ENCODE data around the gene UVRAG.
"Not testable (repeated sequence)": the region's sequence is repeated elsewhere in the genome, so short reads cannot be mapped to it uniquely, and the experiment has no call there.

Gene UVRAG

DNA sequence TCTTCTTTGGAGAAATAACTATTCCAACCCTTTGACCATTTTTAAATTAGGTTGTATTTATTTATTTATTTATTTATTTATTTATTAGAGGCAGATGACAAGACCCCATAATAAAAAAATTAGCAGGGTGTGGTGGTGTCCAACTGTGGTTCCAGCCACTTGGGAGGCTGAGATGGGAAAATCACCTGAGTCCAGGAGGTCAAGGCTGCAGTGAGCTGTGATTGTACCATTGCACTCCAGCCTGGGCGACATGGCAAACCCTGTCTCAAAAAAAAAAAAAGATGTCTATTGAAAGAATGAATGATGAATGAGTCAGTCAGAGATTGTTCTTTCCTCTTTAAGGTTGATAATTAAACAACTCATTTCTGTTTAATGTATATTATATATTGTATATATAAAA lies 261.7 kb downstream of the UVRAG start:
- no peaks in the 10 kb centered on the region for H3K27me3 ChIP-seq (ENCODE audit: control insufficient read depth in 3 of 3, insufficient read depth in 3 of 3, low read depth in 1 of 3, low read length in 3 of 3)

DNA sequence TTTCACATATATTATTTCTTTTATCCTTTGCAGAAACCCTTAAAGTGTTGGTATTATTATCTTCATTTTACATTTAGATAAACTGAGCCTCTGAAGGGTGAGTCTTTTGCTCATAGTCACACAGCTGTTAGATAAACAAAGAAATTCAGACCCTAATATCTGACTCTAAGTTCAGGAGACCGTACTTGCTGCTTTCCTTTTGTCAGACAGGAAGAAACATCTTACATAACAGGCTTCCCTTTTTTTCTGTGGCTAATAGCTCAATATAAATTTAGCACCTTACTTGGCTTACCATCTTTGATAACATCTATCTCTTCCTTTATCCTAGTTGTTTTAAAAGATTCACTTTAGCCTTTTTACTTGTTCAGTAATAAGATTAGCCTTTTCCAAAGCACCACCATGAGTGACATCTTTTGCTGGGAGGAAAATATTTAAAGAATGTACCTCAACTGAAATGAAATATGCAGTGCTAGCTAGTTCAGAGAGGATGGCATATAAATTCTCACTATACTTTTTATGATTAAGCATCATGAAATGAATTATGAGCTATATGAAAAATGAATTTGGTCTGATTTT lies 262.7 kb downstream of the UVRAG start:
- Histone ChIP-seq H2BK15ac (ENCODE audit: low read length) (no peak overlapping the region), H3K4me2 (ENCODE audit: insufficient read depth, low read length, poor library complexity, severe bottlenecking) (no peak overlapping the region), H3K18ac (ENCODE audit: low read length) (no peak overlapping the region), H2BK12ac (ENCODE audit: low read length) (no peak overlapping the region), H3K9me3 (replicated peaks in 1 of 2; ENCODE audit: control insufficient read depth in 2 of 2, insufficient read depth in 1 of 2, low read depth in 1 of 2, low read length in 2 of 2) (no peaks in the 10 kb centered on the region), H4K8ac (ENCODE audit: low read depth, low read length) (no peak overlapping the region), H3K36me3 (replicated peaks in 1 of 2; ENCODE audit: control insufficient read depth in 2 of 2, insufficient read depth in 2 of 2, low read length in 2 of 2) (no peaks in the 10 kb centered on the region), H3K27me3 (ENCODE audit: control insufficient read depth in 3 of 3, insufficient read depth in 3 of 3, low read depth in 1 of 3, low read length in 3 of 3) (no peaks in the 10 kb centered on the region), H3K79me1 (ENCODE audit: low read depth, low read length) (no peaks in the 10 kb centered on the region), H2AK5ac (ENCODE audit: low read depth, low read length) (no peak overlapping the region), H3K27ac (replicated peaks; ENCODE audit: low read length) (no peak overlapping the region), H3K4me1 (ENCODE audit: control insufficient read depth in 2 of 2, insufficient read depth in 1 of 2, low read depth in 1 of 2, low read length in 2 of 2) (no peaks in the 10 kb centered on the region), H4K91ac (ENCODE audit: low read depth, low read length, poor library complexity) (no peak overlapping the region), H3K4me3 (ENCODE audit: low read length in 2 of 2) (no peak overlapping the region), H3K9ac (ENCODE audit: low read depth, low read length, poor library complexity) (no peak overlapping the region), H2AFZ (ENCODE audit: low read length) (no peak overlapping the region), H3K4ac (ENCODE audit: low read length) (no peak overlapping the region), H3K23ac (ENCODE audit: low read depth, low read length, poor library complexity) (no peak overlapping the region), H2BK5ac (ENCODE audit: low read length) (no peak overlapping the region), H3K14ac (ENCODE audit: low read length) (no peak overlapping the region), H2BK120ac (ENCODE audit: low read depth, low read length) (no peak overlapping the region)
- DNase-seq (ENCODE audit: low spot score): no peak
- no CpG with 5 or more reads among the region's 1 CpG for WGBS, 2 donors (ENCODE audit: extremely low coverage in 2 of 2, insufficient read length in 2 of 2, insufficient replicate concordance in 1 of 2)

More for the DNA sequence above, 261.7 kb downstream of the UVRAG start:
- H3K4me1 ChIP-seq (ENCODE audit: control insufficient read depth in 2 of 2, insufficient read depth in 1 of 2, low read depth in 1 of 2, low read length in 2 of 2): no peaks in the 10 kb centered on the region
- no peak overlapping the region for H2BK12ac ChIP-seq (ENCODE audit: low read length)
- H3K79me1 ChIP-seq (ENCODE audit: low read depth, low read length): no peaks in the 10 kb centered on the region
- no peak overlapping the region for H2AFZ ChIP-seq (ENCODE audit: low read length)
- no peak for DNase-seq (ENCODE audit: low spot score)
- no peak overlapping the region for H3K14ac ChIP-seq (ENCODE audit: low read length)
- no peak overlapping the region for H3K18ac ChIP-seq (ENCODE audit: low read length)
- H2BK120ac ChIP-seq (ENCODE audit: low read depth, low read length): no peak overlapping the region
- H2BK5ac ChIP-seq (ENCODE audit: low read length): no peak overlapping the region
- H3K4me2 ChIP-seq (ENCODE audit: insufficient read depth, low read length, poor library complexity, severe bottlenecking): no peak overlapping the region
- no peak overlapping the region for H2BK15ac ChIP-seq (ENCODE audit: low read length)
- no CpG with 5 or more reads among the region's 1 CpG for WGBS, 2 donors (ENCODE audit: extremely low coverage in 2 of 2, insufficient read length in 2 of 2, insufficient replicate concordance in 1 of 2)
- no peak overlapping the region for H3K9ac ChIP-seq (ENCODE audit: low read depth, low read length, poor library complexity)
- H3K4ac ChIP-seq (ENCODE audit: low read length): no peak overlapping the region
- no peak overlapping the region for H3K23ac ChIP-seq (ENCODE audit: low read depth, low read length, poor library complexity)
- H3K27ac ChIP-seq (replicated peaks; ENCODE audit: low read length): no peak overlapping the region
- H4K8ac ChIP-seq (ENCODE audit: low read depth, low read length): no peak overlapping the region
- H3K36me3 ChIP-seq (replicated peaks in 1 of 2; ENCODE audit: control insufficient read depth in 2 of 2, insufficient read depth in 2 of 2, low read length in 2 of 2): no peaks in the 10 kb centered on the region
- no peak overlapping the region for H4K91ac ChIP-seq (ENCODE audit: low read depth, low read length, poor library complexity)
- H3K9me3 ChIP-seq (replicated peaks in 1 of 2; ENCODE audit: control insufficient read depth in 2 of 2, insufficient read depth in 1 of 2, low read depth in 1 of 2, low read length in 2 of 2): no peaks in the 10 kb centered on the region
- H3K4me3 ChIP-seq (ENCODE audit: low read length in 2 of 2): no peak overlapping the region
- no peak overlapping the region for H2AK5ac ChIP-seq (ENCODE audit: low read depth, low read length)

DNA sequence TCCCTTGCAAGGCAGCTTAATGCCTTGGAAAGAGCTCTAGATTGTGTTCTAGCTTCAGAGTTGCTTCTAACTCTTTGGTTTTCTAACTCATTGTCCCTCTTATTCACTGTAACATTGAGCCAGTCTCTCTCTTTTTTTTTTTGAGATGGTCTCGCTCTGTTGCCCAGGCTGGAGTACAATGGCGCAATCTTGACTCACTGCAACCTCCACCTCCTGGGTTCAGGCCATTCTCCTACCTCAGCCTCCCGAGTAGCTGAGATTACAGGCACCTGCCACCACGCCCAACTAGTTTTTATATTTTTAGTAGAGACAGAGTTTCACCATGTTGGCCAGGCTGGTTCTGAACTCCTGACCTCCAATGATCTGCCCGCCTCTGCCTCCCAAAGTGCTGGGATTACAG lies 266.1 kb downstream of the UVRAG start:
- H2BK15ac ChIP-seq (ENCODE audit: low read length); H3K27me3 ChIP-seq (ENCODE audit: control insufficient read depth in 3 of 3, insufficient read depth in 3 of 3, low read depth in 1 of 3, low read length in 3 of 3); H3K18ac ChIP-seq (ENCODE audit: low read length); H3K4ac ChIP-seq (ENCODE audit: low read length); H2AK5ac ChIP-seq (ENCODE audit: low read depth, low read length); H2AFZ ChIP-seq (ENCODE audit: low read length); H3K36me3 ChIP-seq (replicated peaks in 1 of 2; ENCODE audit: control insufficient read depth in 2 of 2, insufficient read depth in 2 of 2, low read length in 2 of 2); H3K4me2 ChIP-seq (ENCODE audit: insufficient read depth, low read length, poor library complexity, severe bottlenecking); H3K9me3 ChIP-seq (replicated peaks in 1 of 2; ENCODE audit: control insufficient read depth in 2 of 2, insufficient read depth in 1 of 2, low read depth in 1 of 2, low read length in 2 of 2); H3K14ac ChIP-seq (ENCODE audit: low read length); H2BK5ac ChIP-seq (ENCODE audit: low read length); H3K4me3 ChIP-seq (ENCODE audit: low read length in 2 of 2); H4K8ac ChIP-seq (ENCODE audit: low read depth, low read length); DNase-seq (ENCODE audit: low spot score); H3K79me1 ChIP-seq (ENCODE audit: low read depth, low read length); H3K4me1 ChIP-seq (ENCODE audit: control insufficient read depth in 2 of 2, insufficient read depth in 1 of 2, low read depth in 1 of 2, low read length in 2 of 2); H3K9ac ChIP-seq (ENCODE audit: low read depth, low read length, poor library complexity); H3K23ac ChIP-seq (ENCODE audit: low read depth, low read length, poor library complexity); H2BK120ac ChIP-seq (ENCODE audit: low read depth, low read length); H4K91ac ChIP-seq (ENCODE audit: low read depth, low read length, poor library complexity); H2BK12ac ChIP-seq (ENCODE audit: low read length); H3K27ac ChIP-seq (replicated peaks; ENCODE audit: low read length): not testable (repeated sequence)
- WGBS, 2 donors (ENCODE audit: extremely low coverage in 2 of 2, insufficient read length in 2 of 2, insufficient replicate concordance in 1 of 2): no CpG with 5 or more reads among the region's 5 CpGs

DNA sequence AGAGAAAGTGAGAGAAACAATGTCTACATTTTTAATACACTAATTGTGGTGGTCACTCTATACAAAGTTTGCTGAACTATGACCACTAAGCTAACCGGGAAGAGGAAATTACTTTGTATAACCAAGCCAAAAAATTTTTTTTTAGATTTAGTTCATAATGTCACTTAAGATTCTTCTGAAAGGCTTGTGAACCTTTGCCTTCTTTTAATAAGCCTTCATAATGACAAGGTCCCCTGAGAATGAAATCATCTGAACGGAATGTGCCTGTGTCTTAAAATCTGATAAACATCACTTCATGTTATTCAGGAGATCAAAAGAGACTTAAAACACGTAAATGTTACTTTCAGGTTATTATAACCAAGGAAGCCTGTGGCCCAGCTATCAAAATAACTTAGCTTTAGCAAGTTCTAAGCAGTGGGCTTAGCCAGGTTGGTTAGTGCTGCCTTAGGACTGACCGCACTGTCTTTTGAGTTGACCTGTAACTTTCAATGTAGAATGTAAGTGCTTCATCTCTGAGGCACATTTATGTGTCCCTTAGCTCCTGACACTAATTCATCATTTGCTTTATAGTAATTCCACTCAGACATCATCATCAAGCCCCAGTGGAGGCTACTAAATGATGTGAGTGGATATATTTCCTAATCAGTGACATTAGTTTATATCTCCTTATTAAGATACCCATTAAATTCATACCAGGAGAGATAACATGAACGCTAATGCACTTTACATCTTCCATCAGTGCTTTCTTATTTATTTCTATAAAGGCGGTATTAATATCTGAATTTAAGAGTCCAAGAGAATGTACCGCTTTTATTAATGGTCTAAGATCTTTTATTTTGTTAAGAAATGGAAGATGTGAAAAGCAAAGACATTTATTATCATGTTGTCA lies 268.8 kb downstream of the UVRAG start:
- H3K4me3 ChIP-seq (ENCODE audit: low read length in 2 of 2): no peak overlapping the region
- no peak overlapping the region for H3K18ac ChIP-seq (ENCODE audit: low read length)
- peaks cover 2% of the 10 kb centered on the region for H3K79me1 ChIP-seq (ENCODE audit: low read depth, low read length)
- no peak overlapping the region for H2AFZ ChIP-seq (ENCODE audit: low read length)
- H2BK120ac ChIP-seq (ENCODE audit: low read depth, low read length): no peak overlapping the region
- WGBS, 2 donors (ENCODE audit: extremely low coverage in 2 of 2, insufficient read length in 2 of 2, insufficient replicate concordance in 1 of 2): no CpG with 5 or more reads among the region's 7 CpGs
- H3K4ac ChIP-seq (ENCODE audit: low read length): no peak overlapping the region
- no peak overlapping the region for H3K9ac ChIP-seq (ENCODE audit: low read depth, low read length, poor library complexity)
- H2BK5ac ChIP-seq (ENCODE audit: low read length): no peak overlapping the region
- H2AK5ac ChIP-seq (ENCODE audit: low read depth, low read length): no peak overlapping the region
- H2BK12ac ChIP-seq (ENCODE audit: low read length): peak overlapping the region; percentile 35
- no peak overlapping the region for H4K8ac ChIP-seq (ENCODE audit: low read depth, low read length)
- no peak for DNase-seq (ENCODE audit: low spot score)
- H4K91ac ChIP-seq (ENCODE audit: low read depth, low read length, poor library complexity): no peak overlapping the region
- peaks cover 4 to 10% of the 10 kb centered on the region in 2 donors for H3K4me1 ChIP-seq (ENCODE audit: control insufficient read depth in 2 of 2, insufficient read depth in 1 of 2, low read depth in 1 of 2, low read length in 2 of 2)
- no peak overlapping the region for H3K14ac ChIP-seq (ENCODE audit: low read length)
- no peak overlapping the region for H3K27ac ChIP-seq (replicated peaks; ENCODE audit: low read length)
- no peaks in the 10 kb centered on the region for H3K27me3 ChIP-seq (ENCODE audit: control insufficient read depth in 3 of 3, insufficient read depth in 3 of 3, low read depth in 1 of 3, low read length in 3 of 3)
- H3K4me2 ChIP-seq (ENCODE audit: insufficient read depth, low read length, poor library complexity, severe bottlenecking): no peak overlapping the region
- H3K23ac ChIP-seq (ENCODE audit: low read depth, low read length, poor library complexity): no peak overlapping the region
- no peaks in the 10 kb centered on the region for H3K36me3 ChIP-seq (replicated peaks in 1 of 2; ENCODE audit: control insufficient read depth in 2 of 2, insufficient read depth in 2 of 2, low read length in 2 of 2)
- H2BK15ac ChIP-seq (ENCODE audit: low read length): no peak overlapping the region
- no peaks in the 10 kb centered on the region for H3K9me3 ChIP-seq (replicated peaks in 1 of 2; ENCODE audit: control insufficient read depth in 2 of 2, insufficient read depth in 1 of 2, low read depth in 1 of 2, low read length in 2 of 2)

Data from neuronal stem cell (in vitro differentiated cells).